HT1080 (cell line): ENCODE data around the gene CEBPA. TPM values are rescaled to one million over a fixed set of nuclear protein-coding genes. Genes with fewer than 3 reads are reported as not detected.
"Not testable (repeated sequence)": the region's sequence is repeated elsewhere in the genome, so short reads cannot be mapped to it uniquely, and the experiment has no call there.

Source experiments
- DNase-seq: peaks from one replicate; pipeline ENCODE4 v3.0.0-alpha.2; 2015; ENCODE audit warnings: low read depth
- total RNA-seq: library from RNA; depleted of rRNA; stranded (reverse); fragments of >200 nt; shearing (Covaris generic); gene quantifications from 2 replicates; pipeline ENCODE4 v1.2.3, GENCODE V29; 2014

Gene CEBPA
- total RNA-seq, 1 experiment from 2014 or later: 1.7 TPM

DNA sequence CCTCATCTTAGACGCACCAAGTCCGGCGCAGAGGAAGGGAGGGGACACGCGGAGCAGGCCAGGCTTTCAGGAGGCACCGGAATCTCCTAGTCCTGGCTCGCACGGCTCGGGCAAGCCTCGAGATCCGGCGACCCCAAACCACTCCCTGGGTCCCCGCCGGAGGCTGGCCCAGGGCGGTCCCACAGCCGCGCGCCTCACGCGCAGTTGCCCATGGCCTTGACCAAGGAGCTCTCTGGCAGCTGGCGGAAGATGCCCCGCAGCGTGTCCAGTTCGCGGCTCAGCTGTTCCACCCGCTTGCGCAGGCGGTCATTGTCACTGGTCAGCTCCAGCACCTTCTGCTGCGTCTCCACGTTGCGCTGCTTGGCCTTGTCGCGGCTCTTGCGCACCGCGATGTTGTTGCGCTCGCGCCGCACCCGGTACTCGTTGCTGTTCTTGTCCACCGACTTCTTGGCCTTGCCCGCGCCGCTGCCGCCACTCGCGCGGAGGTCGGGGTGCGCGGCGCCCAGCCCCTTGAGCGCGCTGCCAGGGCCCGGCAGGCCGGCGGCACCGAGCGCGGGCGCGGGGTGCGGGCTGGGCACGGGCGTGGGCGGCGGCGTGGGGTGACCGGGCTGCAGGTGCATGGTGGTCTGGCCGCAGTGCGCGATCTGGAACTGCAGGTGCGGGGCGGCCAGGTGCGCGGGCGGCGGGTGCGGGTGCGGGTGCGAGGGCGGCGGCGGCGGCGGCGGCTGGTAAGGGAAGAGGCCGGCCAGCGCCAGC, 1.0 kb downstream of the CEBPA start:
- DNase-seq: no peak

DNA sequence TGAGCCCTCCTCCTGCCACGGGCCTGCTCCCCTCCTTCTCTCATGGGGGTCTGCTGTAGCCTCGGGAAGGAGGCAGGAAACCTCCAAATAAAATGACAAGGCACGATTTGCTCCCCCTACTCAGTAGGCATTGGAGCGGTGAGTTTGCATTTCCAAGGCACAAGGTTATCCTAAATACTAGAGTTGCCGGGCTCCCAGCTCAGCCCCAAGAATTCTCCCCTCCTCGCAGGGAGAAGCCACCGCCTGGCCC, 1.5 kb downstream of the CEBPA start:
- DNase-seq: no peak

- no peak for DNase-seq
These were observed 2.1 kb downstream of the CEBPA start for GRCh38 chr19:33300009-33300893.

DNA sequence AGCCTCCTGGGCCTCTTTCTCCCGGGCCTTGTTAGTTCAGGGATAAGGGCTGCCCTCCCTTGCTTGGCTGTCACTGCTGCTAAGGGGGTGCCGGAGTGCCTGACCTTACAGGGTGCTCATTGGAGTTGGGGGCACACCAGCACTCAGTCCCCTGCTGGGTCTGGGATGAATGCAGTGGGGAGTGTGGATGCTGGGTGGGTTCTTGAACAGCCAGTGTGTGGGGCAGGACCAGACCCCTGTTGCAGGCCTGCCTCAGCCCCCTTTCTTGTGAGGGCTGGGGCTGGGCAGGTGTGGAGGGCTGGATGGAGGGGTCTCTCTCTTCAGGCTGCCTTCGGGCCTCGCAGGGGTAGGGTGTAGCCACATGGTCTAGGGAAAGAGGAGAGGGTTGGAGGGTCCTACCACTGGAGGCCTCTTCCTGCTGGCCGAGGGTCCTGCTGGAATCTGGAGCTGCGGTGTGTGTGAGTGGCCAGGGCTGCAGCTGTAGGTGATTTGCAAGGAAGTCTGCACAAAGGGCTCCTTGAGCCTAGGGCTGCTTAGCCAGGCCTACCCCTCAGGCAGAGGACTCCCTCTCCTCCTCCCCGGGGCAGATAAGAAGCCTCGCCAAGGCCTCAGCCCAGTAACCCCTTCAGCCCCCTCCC, 3.2 kb downstream of the CEBPA start:
- no peak for DNase-seq

GRCh38 chr19:33298146-33298911, 4.0 kb downstream of the CEBPA start:
- DNase-seq: no peak

GRCh38 chr19:33297401-33298145, 4.8 kb downstream of the CEBPA start:
- no peak for DNase-seq

DNA sequence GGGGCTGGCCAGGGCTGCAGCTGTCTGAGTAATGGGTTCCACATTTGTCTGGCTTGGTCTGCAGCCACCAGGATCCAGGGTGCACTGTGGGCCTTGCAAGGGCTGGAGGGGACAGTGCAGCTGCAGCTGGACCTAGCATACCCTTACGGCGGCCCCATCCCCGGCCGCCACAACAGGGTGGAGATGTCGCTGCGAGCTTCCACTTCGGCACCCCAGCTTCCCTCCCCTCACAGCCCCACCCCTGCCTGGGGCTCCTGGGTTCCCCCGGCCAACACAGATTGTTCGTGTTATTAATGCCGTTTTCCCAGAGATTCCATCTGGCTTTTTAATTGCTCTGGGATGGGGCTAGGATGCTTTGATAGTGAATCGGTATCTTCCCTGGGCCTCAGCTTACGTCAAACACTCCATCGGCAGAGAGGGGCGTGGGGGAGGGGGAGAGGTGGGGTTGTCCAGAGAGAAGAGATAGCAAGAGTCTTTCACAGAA, 5.8 kb downstream of the CEBPA start:
- no peak for DNase-seq

GRCh38 chr19:33295621-33296487, 6.5 kb downstream of the CEBPA start:
- no peak for DNase-seq

DNA sequence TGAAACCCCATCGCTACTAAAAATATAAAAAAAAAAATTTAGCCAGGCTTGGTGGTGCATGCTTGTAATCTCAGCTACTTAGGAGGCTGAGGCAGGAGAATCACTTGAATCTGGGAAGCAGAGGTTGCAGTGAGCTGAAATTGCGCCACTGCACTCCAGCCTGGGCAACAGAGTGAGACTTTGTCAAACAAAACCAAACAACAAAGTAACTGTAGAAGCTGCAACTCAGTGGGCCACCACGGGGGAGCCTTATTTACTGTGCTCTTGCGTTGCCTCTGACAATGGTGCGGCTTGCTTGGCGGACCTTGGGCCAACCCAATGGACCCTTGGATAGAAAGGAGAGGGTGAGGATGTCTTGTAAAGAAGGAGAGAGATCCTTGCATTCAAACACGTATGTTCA, 7.3 kb downstream of the CEBPA start:
- not testable (repeated sequence) for DNase-seq

- DNase-seq: no peak
These were observed 8.1 kb downstream of the CEBPA start for GRCh38 chr19:33294058-33294798.

DNA sequence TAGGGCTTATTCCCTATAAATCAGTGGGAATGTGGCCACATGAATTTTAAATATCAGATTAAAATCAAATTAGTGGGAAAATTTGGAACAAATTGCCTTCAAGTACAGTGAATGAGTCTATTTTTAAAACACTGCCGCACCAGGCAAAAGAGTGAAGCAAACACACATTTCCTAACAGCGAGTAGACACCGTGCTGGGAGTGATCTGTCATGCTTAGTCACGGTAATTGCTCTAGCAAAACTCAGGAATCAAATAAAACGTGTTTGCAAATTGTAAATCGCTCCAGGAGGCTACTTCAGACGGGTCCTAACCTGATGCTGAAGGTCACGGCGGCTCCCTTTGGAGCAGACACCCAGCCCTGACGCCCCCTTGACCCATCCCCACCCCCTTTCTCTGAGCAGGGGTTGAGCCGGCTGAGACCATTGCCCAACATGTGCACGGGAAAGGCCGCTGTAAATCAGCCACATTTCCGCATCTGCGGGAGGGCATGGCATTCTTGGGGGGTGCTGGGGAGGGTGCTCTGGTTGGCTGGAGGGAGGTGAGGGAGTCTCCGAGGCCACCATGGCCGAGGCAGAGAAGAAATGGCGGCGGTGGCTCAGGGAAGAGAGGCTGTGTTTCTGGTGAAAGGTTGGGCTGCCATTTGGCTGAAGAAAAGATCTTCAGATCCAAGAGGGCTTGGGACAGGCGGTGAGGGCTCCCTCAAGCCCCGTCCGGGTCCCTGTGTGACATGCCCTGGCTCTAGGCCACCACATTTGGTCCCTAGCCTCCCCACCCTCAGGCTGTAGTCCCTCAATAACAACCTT, 8.9 kb downstream of the CEBPA start:
- peak; percentile 60 for DNase-seq

- DNase-seq: no peak
These were observed 9.6 kb downstream of the CEBPA start for GRCh38 chr19:33292595-33293254.

DNA sequence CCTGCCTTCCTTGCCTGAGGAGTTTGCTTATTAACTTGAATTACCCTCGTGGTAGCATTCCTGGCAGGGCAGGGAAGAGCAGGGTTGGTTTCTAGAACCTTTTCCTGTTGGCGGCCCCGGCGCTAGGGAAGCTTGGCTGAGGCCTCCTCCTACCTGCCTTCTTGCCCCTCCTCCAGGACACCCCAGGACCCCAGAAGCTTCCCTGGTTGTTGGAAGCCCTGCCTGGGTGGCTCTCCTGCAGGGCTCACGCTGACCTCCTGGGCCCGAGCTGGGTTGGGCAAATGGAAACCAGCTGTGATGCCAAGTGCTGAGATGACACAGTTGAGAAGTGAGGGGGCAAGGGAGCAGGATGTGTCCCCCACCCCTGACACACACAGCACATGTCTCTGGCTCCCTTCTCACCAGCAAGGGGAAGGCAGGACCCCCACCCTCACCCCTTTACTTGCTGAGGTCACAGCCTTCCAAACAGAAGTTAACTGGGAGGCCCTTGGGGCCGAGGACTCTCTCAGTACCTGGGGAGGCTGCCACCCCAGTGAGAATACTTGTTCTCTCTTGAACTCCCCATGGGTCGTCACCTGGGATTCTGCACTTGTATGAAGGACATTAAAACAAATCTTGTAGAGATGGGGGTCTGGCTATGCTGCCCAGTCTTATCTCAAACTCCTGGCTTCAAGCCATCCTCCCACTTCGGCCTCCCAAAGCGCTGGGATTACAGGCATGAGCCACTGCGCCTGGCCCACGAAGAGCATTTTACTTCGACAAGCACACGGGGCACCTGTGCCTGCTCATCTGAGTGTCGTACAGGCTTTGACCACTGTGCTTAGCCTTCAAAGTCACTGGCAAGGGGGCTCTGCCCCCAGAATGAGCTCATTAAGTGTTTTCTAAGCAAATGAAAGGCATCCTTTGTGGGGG, 10.5 kb downstream of the CEBPA start:
- DNase-seq: no peak

- peak; percentile 67 for DNase-seq
These were observed 11.2 kb downstream of the CEBPA start for GRCh38 chr19:33290956-33291622.

GRCh38 chr19:33290082-33290815, 12.1 kb downstream of the CEBPA start:
- no peak for DNase-seq
